Endodermal cell (in vitro differentiated cells): ENCODE measurements around the gene ABCC5. TPM values are rescaled to one million over a fixed set of nuclear protein-coding genes. Genes with fewer than 3 reads are reported as not detected.
A peak's percentile ranks its signal among the peaks of the same experiment; 100 is the strongest.

Experiments used
- DNase-seq: peaks from one replicate; pipeline ENCODE4 v3.0.0-alpha.2; 2017
- H3K27ac ChIP-seq: 2 replicates; pipeline ENCODE4 v1.5.1; 2013; ENCODE audit warnings: mild to moderate bottlenecking, low read depth, low read length, moderate library complexity
- H3K27me3 ChIP-seq: 2 replicates; pipeline ENCODE4 v1.6.1; 2013; ENCODE audit warnings: mild to moderate bottlenecking, low read length, moderate library complexity; ENCODE audit not compliant: insufficient read depth, control insufficient read depth, poor library complexity, severe bottlenecking
- H3K36me3 ChIP-seq: 2 replicates; pipeline ENCODE4 v1.7.0; 2013; ENCODE audit warnings: mild to moderate bottlenecking, low read length, moderate library complexity; ENCODE audit not compliant: control insufficient read depth, insufficient read depth
- H3K4me1 ChIP-seq: one replicate; pipeline ENCODE4 v1.7.0; 2013; ENCODE audit warnings: low read length; ENCODE audit not compliant: control insufficient read depth, insufficient read depth
- H3K4me3 ChIP-seq: 2 replicates; pipeline ENCODE4 v1.5.1; 2013; ENCODE audit warnings: mild to moderate bottlenecking, low read length, moderate library complexity
- H3K9ac ChIP-seq: 2 replicates; pipeline ENCODE4 v1.6.1; 2013; ENCODE audit warnings: mild to moderate bottlenecking, low read length, moderate library complexity; ENCODE audit not compliant: poor library complexity, severe bottlenecking; ENCODE audit errors: extremely low read depth
- H3K9me3 ChIP-seq: 2 replicates; pipeline ENCODE4 v1.6.1; 2013; ENCODE audit warnings: mild to moderate bottlenecking, low read length, moderate library complexity; ENCODE audit not compliant: control insufficient read depth
- H3K27ac Mint-ChIP-seq: 2 replicates; pipeline ENCODE4 v1.8.0; 2020; ENCODE audit warnings: mixed read lengths
- H3K27me3 Mint-ChIP-seq: 2 replicates; pipeline ENCODE4 v1.8.0; 2021; ENCODE audit warnings: mild to moderate bottlenecking, mixed read lengths; ENCODE audit not compliant: insufficient read depth
- H3K36me3 Mint-ChIP-seq: 2 replicates; pipeline ENCODE4 v1.8.0; 2020; ENCODE audit warnings: low read depth, mixed read lengths
- H3K4me1 Mint-ChIP-seq: 2 replicates; pipeline ENCODE4 v1.8.0; 2020; ENCODE audit warnings: mixed read lengths
- H3K4me3 Mint-ChIP-seq: 2 replicates; pipeline ENCODE4 v1.8.0; 2020; ENCODE audit warnings: mild to moderate bottlenecking, moderate library complexity, mixed read lengths
- H3K9me3 Mint-ChIP-seq: 2 replicates; pipeline ENCODE4 v1.8.0; 2020; ENCODE audit warnings: mild to moderate bottlenecking, mixed read lengths
- WGBS, 2 experiments: methylation state at CpG; one replicate each; pipeline versions ENCODE4 v1.1.5 to v1.1.7; 2013; ENCODE audit warnings: missing lambda C conversion rate in 2 of 2, mixed read lengths in 1 of 2; ENCODE audit not compliant: insufficient coverage in 1 of 2, insufficient read length in 1 of 2; 5-methylcytosine and 5-hydroxymethylcytosine counted together
- total RNA-seq, 2 donors: library from RNA; stranded (reverse); fragmentation: NEBNext Ultra II Directional in 1 of 2; extraction: Animal tissue kit (Norgen Biotek cat#: 25700) in 1 of 2; gene quantifications; 2 replicates in 1 of 2; 3 replicates in 1 of 2; pipeline ENCODE4 v1.2.1, GENCODE V29; 2021
- TF ChIP-seq, protein P1 (sequence below): fragments of 200-600 bp; sonication (generic); conservative IDR thresholded peaks from 2 replicates; pipeline ENCODE4 v1.5.0; 2021; ENCODE audit warnings: antibody characterized with exemption, mild to moderate bottlenecking

ABCC5 gene
- total RNA-seq, 2 donors from 2014 or later: 32.8 to 35.7 TPM

DNA sequence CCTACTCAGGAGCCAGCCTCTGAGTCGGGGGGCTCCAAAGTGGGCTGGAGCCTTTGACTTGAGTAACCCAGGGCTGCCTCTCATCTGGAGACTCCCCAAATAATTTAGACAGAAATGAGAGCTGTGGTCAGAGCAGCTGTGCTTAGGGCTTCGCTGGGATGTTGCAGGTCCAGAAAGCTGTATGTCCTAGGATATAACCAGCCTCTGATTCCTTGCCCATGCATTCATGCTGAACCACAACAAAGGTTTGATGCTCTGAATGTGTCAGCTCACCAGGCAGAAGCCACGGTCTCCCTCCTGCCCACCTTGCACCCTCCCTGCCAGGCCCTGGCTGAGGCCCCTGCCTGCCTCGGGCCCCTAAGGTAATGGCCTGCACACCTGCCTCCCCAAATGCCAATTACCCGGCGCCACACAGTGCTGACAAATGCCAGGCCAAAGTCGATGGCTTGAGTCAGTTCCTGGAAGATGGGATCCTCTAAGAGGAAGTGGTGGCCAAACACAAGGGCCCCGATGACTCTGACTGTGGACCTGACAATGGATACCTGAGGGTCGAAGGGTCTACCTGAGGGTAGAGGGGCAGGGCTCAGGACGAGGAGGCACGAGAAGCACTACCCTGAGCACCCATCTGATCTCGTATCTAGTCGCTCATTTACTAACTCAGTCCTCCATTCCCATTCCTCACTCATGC, 111.3 kb downstream of the ABCC5 start:
- WGBS, 2 experiments: 80 to 88% methylated on average over 9 to 13 of the region's 13 CpGs
- peaks cover 3% of the 10 kb centered on the region for H3K4me1 Mint-ChIP-seq

DNA sequence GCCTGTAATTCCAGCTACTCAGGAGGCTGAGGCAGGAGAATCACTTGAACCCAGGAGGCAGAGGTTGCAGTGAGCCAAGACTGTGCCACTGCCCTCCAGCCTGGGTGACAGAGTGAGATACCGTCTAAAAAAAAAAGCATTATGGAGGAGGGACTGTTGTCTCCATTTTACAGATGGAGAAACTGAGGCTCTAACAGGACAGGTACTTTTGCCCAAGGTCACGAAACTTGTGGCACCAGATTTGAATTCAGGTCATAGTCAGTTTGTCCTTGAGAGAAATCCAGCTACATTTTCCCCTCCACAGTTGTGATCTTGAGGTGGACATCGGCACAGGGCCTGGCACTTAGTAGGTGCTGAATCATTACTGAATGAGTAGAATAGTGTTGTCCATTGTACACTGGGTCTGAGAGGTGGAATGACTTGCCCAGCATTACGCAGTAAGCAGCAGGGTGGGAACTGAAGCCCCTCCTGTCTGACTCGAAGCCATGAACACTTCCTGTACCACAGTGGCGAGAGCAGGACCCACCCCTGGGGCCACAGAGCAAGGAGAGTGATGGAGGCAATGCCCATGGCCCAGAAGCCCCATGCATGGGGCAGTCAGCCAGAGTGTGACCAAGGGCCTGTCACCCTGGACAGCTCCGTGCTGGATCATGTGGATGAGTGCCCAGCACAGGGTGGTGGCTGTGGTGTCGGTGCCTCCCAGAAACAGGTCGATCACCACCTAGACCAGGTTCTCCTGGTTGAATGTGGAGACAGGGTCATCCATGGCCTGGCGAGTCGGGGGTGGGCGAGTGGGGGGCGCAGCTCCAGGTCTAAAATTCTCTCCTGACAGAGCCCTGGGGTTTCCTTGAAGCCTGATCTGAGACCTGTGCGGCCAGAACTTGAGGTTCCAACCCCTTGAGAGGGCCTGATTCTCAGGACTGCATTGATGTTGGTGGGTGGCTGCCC, 112.6 kb downstream of the ABCC5 start:
- TF ChIP-seq, protein P1, sequence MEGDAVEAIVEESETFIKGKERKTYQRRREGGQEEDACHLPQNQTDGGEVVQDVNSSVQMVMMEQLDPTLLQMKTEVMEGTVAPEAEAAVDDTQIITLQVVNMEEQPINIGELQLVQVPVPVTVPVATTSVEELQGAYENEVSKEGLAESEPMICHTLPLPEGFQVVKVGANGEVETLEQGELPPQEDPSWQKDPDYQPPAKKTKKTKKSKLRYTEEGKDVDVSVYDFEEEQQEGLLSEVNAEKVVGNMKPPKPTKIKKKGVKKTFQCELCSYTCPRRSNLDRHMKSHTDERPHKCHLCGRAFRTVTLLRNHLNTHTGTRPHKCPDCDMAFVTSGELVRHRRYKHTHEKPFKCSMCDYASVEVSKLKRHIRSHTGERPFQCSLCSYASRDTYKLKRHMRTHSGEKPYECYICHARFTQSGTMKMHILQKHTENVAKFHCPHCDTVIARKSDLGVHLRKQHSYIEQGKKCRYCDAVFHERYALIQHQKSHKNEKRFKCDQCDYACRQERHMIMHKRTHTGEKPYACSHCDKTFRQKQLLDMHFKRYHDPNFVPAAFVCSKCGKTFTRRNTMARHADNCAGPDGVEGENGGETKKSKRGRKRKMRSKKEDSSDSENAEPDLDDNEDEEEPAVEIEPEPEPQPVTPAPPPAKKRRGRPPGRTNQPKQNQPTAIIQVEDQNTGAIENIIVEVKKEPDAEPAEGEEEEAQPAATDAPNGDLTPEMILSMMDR: no peak
- no peak overlapping the region for H3K27ac ChIP-seq
- peak; percentile 62 for DNase-seq
- Mint-ChIP-seq H3K4me1 (peaks cover 3% of the 10 kb centered on the region), H3K27me3 (peaks cover 44% of the 10 kb centered on the region), H3K4me3 (no peak overlapping the region), H3K9me3 (peaks cover 7% of the 10 kb centered on the region), H3K36me3 (no peaks in the 10 kb centered on the region), H3K27ac (no peak overlapping the region)
- H3K4me3 ChIP-seq: no peak overlapping the region
- H3K36me3 ChIP-seq: no peaks in the 10 kb centered on the region
- WGBS, 2 experiments: 75 to 85% methylated on average over 11 to 14 of the region's 14 CpGs
- no peak overlapping the region for H3K9ac ChIP-seq
- no peaks in the 10 kb centered on the region for H3K4me1 ChIP-seq
- H3K27me3 ChIP-seq: peaks cover 31% of the 10 kb centered on the region
- no peaks in the 10 kb centered on the region for H3K9me3 ChIP-seq

More for the DNA sequence above, 111.3 kb downstream of the ABCC5 start:
- H3K4me3 Mint-ChIP-seq: no peak overlapping the region
- Histone ChIP-seq H3K4me3 (no peak overlapping the region), H3K36me3 (no peaks in the 10 kb centered on the region), H3K27ac (no peak overlapping the region), H3K9ac (no peak overlapping the region), H3K9me3 (no peaks in the 10 kb centered on the region), H3K27me3 (peaks cover 44% of the 10 kb centered on the region), H3K4me1 (no peaks in the 10 kb centered on the region)
- no peaks in the 10 kb centered on the region for H3K9me3 Mint-ChIP-seq
- no peaks in the 10 kb centered on the region for H3K36me3 Mint-ChIP-seq
- no peak overlapping the region for H3K27ac Mint-ChIP-seq
- no peak for DNase-seq
- TF ChIP-seq, protein P1: no peak
- H3K27me3 Mint-ChIP-seq: peaks cover 57% of the 10 kb centered on the region

DNA sequence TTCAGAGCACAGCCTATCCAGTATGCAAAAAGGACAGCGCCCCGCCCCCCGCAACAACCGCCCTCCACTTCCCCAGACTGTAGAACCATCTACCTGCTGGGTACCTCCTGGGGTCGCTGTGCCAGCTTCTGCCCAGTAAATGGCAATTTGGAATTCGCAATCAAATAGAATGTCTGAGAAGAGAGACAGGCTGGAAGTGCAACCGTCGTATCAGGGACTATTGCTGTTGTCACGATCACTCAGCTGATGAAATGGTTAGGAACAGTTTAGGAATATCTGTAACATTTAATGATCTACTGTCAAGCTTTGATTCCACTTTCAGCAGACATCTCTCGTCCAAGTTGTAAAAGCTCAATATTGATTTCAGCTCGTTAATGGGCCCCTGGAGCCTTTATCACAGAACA, 119.7 kb downstream of the ABCC5 start:
- TF ChIP-seq, protein P1: no peak
- Histone ChIP-seq H3K9ac (no peak overlapping the region), H3K4me3 (no peak overlapping the region), H3K27me3 (peaks cover 5% of the 10 kb centered on the region), H3K36me3 (no peaks in the 10 kb centered on the region), H3K9me3 (no peaks in the 10 kb centered on the region), H3K4me1 (no peaks in the 10 kb centered on the region), H3K27ac (no peak overlapping the region)
- H3K4me3 Mint-ChIP-seq: no peak overlapping the region
- H3K27me3 Mint-ChIP-seq: peaks cover 7% of the 10 kb centered on the region
- H3K27ac Mint-ChIP-seq: no peak overlapping the region
- WGBS, 2 experiments: 83 to 94% methylated on average over 6 to 11 of the region's 11 CpGs
- H3K9me3 Mint-ChIP-seq: peaks cover 16% of the 10 kb centered on the region
- no peaks in the 10 kb centered on the region for H3K4me1 Mint-ChIP-seq
- DNase-seq: no peak
- no peaks in the 10 kb centered on the region for H3K36me3 Mint-ChIP-seq
